ENCODE data around the gene MAMDC2. TPM values are rescaled to one million over a fixed set of nuclear protein-coding genes. Genes with fewer than 3 reads are reported as not detected.

Gene MAMDC2
- total and polyA plus RNA-seq, 2 of the 8 experiments (the other 6 are each of a cell fraction or from before 2014, with no cell fraction given) = 6.1 to 15.4 TPM

DNA sequence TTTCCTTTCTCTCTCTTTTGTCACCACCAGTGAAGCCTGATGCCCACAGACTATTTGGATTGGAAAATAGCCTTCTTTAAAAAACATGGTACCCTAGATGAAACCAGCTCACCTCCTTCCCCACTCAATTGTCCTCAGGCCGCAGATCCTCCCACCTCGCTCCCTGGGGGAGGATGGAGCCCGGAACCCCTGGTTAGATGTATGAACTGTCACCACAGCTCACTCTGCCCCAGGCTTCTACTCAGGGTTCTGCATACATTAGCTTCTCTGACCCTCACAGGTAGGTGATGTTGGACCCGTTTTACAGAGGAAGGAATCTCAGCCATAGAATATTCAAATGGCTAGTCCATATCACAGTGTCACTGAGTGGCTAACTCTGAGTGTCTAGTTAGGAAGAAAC is 1.8 kb downstream of the MAMDC2 start:
- Histone ChIP-seq H4K91ac (replicated peaks; ENCODE audit: insufficient read length, low read length) (peak overlapping the region; percentile 35), H4K20me1 (replicated peaks in 1 of 2; ENCODE audit: control insufficient read depth in 1 of 2, insufficient read depth in 2 of 2, low read length in 2 of 2) (no peaks in the 10 kb centered on the region), H2BK15ac (ENCODE audit: low read length) (no peak overlapping the region), H3K27me3 (replicated peaks in 1 of 4; ENCODE audit: control insufficient read depth in 3 of 4, extremely low read depth in 1 of 4, insufficient read depth in 3 of 4, low read length in 3 of 4) (no peaks in the 10 kb centered on the region), H3K4me2 (ENCODE audit: insufficient read depth in 1 of 2, low read depth in 2 of 2, low read length in 2 of 2) (peak overlapping the region; percentile 77 to 86; a peak in 1 of 4 replicates), H3K79me1 (ENCODE audit: low read depth, low read length) (no peaks in the 10 kb centered on the region; the same call in 1 of the 2 replicates), H2BK120ac (replicated peaks; ENCODE audit: low read depth, low read length) (no peak overlapping the region), H3K27ac (ENCODE audit: low read depth, low read length) (no peak overlapping the region), H3K56ac (replicated peaks; ENCODE audit: insufficient read length, low read depth, low read length) (no peak overlapping the region), H3K9ac (replicated peaks in 1 of 4; ENCODE audit: extremely low read depth in 1 of 4, low read depth in 3 of 4, low read length in 3 of 4) (no peak overlapping the region), H4K8ac (ENCODE audit: extremely low read depth, insufficient read depth, low read length) (no peak overlapping the region), H3K23ac (ENCODE audit: insufficient read length) (no peak overlapping the region), H3K79me2 (ENCODE audit: control insufficient read depth in 1 of 2, insufficient read depth in 2 of 2, low read length in 2 of 2) (no peaks in the 10 kb centered on the region; a peak in 1 of 4 replicates), H3K14ac (ENCODE audit: insufficient read length) (no peak overlapping the region), H3K4ac (replicated peaks; ENCODE audit: insufficient read length, low read depth, low read length) (no peak overlapping the region), H3K4me3 (ENCODE audit: extremely low read depth in 1 of 4, insufficient read depth in 2 of 4, low read depth in 3 of 4, low read length in 4 of 4) (no peak overlapping the region), H2BK20ac (ENCODE audit: low read length) (no peak overlapping the region), H3K36me3 (ENCODE audit: control insufficient read depth in 2 of 4, insufficient read depth in 4 of 4, low read length in 3 of 4) (no peaks in the 10 kb centered on the region), H3K9me3 (ENCODE audit: insufficient read depth in 2 of 2, low read depth in 1 of 2, low read length in 1 of 2) (no peaks in the 10 kb centered on the region), H3K23me2 (ENCODE audit: low read depth, low read length) (peaks cover 12% of the 10 kb centered on the region), H2AFZ (ENCODE audit: low read length) (no peak overlapping the region), H2BK5ac (ENCODE audit: low read depth, low read length) (no peak overlapping the region), H4K5ac (ENCODE audit: insufficient read length, low read depth, low read length) (no peak overlapping the region), H3K4me1 (replicated peaks in 1 of 4; ENCODE audit: control insufficient read depth in 3 of 4, insufficient read depth in 4 of 4, low read length in 3 of 4) (peaks cover 6 to 14% (median 10%) of the 10 kb centered on the region in 4 experiments), H3K18ac (ENCODE audit: extremely low read depth, low read length) (no peak overlapping the region), H2AK5ac (ENCODE audit: low read depth, low read length) (no peak overlapping the region), H2BK12ac (ENCODE audit: low read depth, low read length) (0 out of 2 replicates have a peak overlapping the region, but pooled peaks have one; percentile 29)
- FAIRE-seq (no peak), DNase-seq (ENCODE audit: low read depth in 1 of 2, low spot score in 2 of 2) (no peak)
- POLR2A ChIA-PET (ENCODE audit: partially characterized antibody) = interaction anchor here (0.9 to 3.0 kb wide), 3 partner anchors 10 to 80 kb away, joined by 3 to 18 read pairs (median 16); no protein-coding TSS in a partner anchor
- WGBS, 2 experiments (ENCODE audit: extremely low coverage in 1 of 2, insufficient coverage in 1 of 2, insufficient read length in 1 of 2, insufficient replicate concordance in 2 of 2, low coverage in 1 of 2, low lambda C conversion rate in 2 of 2, missing lambda C conversion rate in 1 of 2) = 92% methylated on average over 4 of the region's 4 CpGs; no CpG with 5 or more reads in 1 of the 2 experiments
- CTCF ChIA-PET (ENCODE audit: partially characterized antibody) = interaction anchor here (0.8 to 6.3 kb wide), 5 partner anchors 10 to 184 kb away, joined by 3 to 42 read pairs (median 4); no protein-coding TSS in a partner anchor
- TF ChIP-seq CEBPB (IDR thresholded peaks at IDR 0.05; ENCODE audit: low read depth, low read length) = no peak
- TF ChIP-seq TBP (IDR thresholded peaks at IDR 0.05; ENCODE audit: low read depth, low read length) = no peak
- no peak for TF ChIP-seq YY1 (IDR thresholded peaks at IDR 0.05; ENCODE audit: low read depth, low read length)
- no peak for TF ChIP-seq CBX8 (IDR thresholded peaks at IDR 0.05; ENCODE audit: borderline replicate concordance, low read depth, low read length)
- TF ChIP-seq RNF2 (IDR thresholded peaks at IDR 0.05; ENCODE audit: borderline replicate concordance, low read depth, low read length, missing control alignments, poor library complexity, severe bottlenecking) = no peak
- TF ChIP-seq, protein P1, sequence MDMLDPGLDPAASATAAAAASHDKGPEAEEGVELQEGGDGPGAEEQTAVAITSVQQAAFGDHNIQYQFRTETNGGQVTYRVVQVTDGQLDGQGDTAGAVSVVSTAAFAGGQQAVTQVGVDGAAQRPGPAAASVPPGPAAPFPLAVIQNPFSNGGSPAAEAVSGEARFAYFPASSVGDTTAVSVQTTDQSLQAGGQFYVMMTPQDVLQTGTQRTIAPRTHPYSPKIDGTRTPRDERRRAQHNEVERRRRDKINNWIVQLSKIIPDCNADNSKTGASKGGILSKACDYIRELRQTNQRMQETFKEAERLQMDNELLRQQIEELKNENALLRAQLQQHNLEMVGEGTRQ (IDR thresholded peaks at IDR 0.05; ENCODE audit: low read length) = no peak
- TF ChIP-seq SAP30 (IDR thresholded peaks at IDR 0.05; ENCODE audit: insufficient read depth, insufficient replicate concordance, low read length) = no peak
- TF ChIP-seq SIRT6 (IDR thresholded peaks at IDR 0.05; ENCODE audit: low read length) = no peak
- TF ChIP-seq FOSL1 (IDR thresholded peaks at IDR 0.05; ENCODE audit: insufficient read depth, low read depth, low read length) = no peak
- no peak for TF ChIP-seq TEAD4 (IDR thresholded peaks at IDR 0.05; ENCODE audit: low read depth, low read length)
- TF ChIP-seq HDAC2 (IDR thresholded peaks at IDR 0.05; ENCODE audit: borderline replicate concordance in 1 of 2, low read depth in 2 of 2, low read length in 2 of 2) = no peak
- TF ChIP-seq ASH2L (IDR thresholded peaks at IDR 0.05; ENCODE audit: low read length) = no peak

Measured in H1 (cell line).